ENCODE results near the gene EP400.

The EP400 gene

GRCh38 chr12:131941116-131941986 is 8.4 kb upstream of the EP400 start:
- no peak for DNase-seq (ENCODE audit: low read depth)

DNA sequence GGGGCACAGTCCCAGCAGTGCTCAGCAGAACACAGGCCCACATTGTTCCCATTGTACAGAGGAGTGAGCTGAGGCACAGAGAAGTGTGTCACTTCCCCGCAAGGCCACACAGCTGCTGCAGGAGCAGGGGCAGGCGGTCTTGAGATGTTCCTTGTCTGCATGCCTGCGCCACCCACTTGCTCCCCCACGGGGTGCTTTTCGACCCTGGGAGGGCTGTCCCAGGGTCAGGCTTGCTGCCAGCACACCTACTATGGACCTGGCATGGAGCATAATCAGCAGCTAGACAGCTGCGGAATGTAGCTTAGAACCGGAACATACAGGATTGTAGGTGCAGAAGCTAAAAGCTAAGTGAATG is 7.8 kb upstream of the EP400 start:
- no peak overlapping the region for H3K4me3 ChIP-seq (ENCODE audit: low read length)
- TF ChIP-seq, protein P1, sequence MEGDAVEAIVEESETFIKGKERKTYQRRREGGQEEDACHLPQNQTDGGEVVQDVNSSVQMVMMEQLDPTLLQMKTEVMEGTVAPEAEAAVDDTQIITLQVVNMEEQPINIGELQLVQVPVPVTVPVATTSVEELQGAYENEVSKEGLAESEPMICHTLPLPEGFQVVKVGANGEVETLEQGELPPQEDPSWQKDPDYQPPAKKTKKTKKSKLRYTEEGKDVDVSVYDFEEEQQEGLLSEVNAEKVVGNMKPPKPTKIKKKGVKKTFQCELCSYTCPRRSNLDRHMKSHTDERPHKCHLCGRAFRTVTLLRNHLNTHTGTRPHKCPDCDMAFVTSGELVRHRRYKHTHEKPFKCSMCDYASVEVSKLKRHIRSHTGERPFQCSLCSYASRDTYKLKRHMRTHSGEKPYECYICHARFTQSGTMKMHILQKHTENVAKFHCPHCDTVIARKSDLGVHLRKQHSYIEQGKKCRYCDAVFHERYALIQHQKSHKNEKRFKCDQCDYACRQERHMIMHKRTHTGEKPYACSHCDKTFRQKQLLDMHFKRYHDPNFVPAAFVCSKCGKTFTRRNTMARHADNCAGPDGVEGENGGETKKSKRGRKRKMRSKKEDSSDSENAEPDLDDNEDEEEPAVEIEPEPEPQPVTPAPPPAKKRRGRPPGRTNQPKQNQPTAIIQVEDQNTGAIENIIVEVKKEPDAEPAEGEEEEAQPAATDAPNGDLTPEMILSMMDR (IDR thresholded peaks at IDR 0.05; ENCODE audit: insufficient read depth, low read depth, low read length, missing control alignments): no peak
- DNase-seq (ENCODE audit: low read depth): no peak

More at GRCh38 chr12:131941116-131941986, 8.4 kb upstream of the EP400 start:
- no peak overlapping the region for H3K4me3 ChIP-seq (ENCODE audit: low read length)
- TF ChIP-seq, protein P1 (IDR thresholded peaks at IDR 0.05; ENCODE audit: insufficient read depth, low read depth, low read length, missing control alignments): no peak

GRCh38 chr12:131942671-131943070 is 7.1 kb upstream of the EP400 start:
- no peak for DNase-seq (ENCODE audit: low read depth)
- H3K4me3 ChIP-seq (ENCODE audit: low read length): no peak overlapping the region
- TF ChIP-seq, protein P1 (IDR thresholded peaks at IDR 0.05; ENCODE audit: insufficient read depth, low read depth, low read length, missing control alignments): no peak

GRCh38 chr12:131943389-131943788 is 6.4 kb upstream of the EP400 start:
- no peak overlapping the region for H3K4me3 ChIP-seq (ENCODE audit: low read length)

DNA sequence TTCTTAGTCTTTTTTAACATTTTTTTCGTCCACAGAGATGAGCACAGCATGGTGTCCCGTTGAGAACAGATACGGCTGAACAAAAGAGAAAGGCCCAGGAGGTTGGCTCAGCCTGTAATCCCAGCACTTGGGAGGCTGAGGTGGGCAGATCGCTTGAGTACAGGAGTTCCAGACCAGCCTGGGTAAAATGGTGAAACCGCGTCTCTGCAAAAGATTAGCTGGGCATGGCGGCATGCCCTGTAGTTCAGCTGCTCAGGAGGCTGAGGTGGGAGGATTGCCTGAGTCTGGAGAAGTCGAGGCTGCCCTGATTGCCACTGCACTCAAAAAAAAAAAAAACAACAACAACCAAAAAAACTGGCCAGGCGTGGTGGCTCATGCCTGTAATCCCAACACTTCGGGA is 5.9 kb upstream of the EP400 start:
- DNase-seq (ENCODE audit: low read depth): no peak
- TF ChIP-seq, protein P1 (IDR thresholded peaks at IDR 0.05; ENCODE audit: insufficient read depth, low read depth, low read length, missing control alignments): no peak
- H3K4me3 ChIP-seq (ENCODE audit: low read length): no peak overlapping the region

More at GRCh38 chr12:131943389-131943788, 6.4 kb upstream of the EP400 start:
- TF ChIP-seq, protein P1 (IDR thresholded peaks at IDR 0.05; ENCODE audit: insufficient read depth, low read depth, low read length, missing control alignments): no peak
- no peak for DNase-seq (ENCODE audit: low read depth)

GRCh38 chr12:131944601-131945251 is 5.0 kb upstream of the EP400 start:
- H3K4me3 ChIP-seq (ENCODE audit: low read length): no peak overlapping the region
- TF ChIP-seq, protein P1 (IDR thresholded peaks at IDR 0.05; ENCODE audit: insufficient read depth, low read depth, low read length, missing control alignments): no peak
- no peak for DNase-seq (ENCODE audit: low read depth)

Measured in epithelial cell of esophagus (primary cell).